PFSK-1 (cell line): Measurements from ENCODE around the gene HEG1.

Source experiments
- FOXP2 ChIP-seq: optimal IDR thresholded peaks from 2 replicates; pipeline ENCODE3; 2011; ENCODE audit warnings: borderline replicate concordance, control low read depth, inconsistent platforms; ENCODE audit not compliant: insufficient read depth; ENCODE audit errors: extremely low read length, extremely low read depth
- POLR2AphosphoS5 ChIP-seq: IDR thresholded peaks from 2 replicates; pipeline ENCODE4 v1.6.1; 2012; ENCODE audit warnings: low read depth, mild to moderate bottlenecking, control low read depth, low read length, moderate library complexity
- SIN3A ChIP-seq: IDR thresholded peaks from 2 replicates; pipeline ENCODE4 v1.6.1; 2012; ENCODE audit warnings: mild to moderate bottlenecking, low read length, moderate library complexity, borderline replicate concordance; ENCODE audit not compliant: insufficient read depth
- TAF1 ChIP-seq: IDR thresholded peaks from 2 replicates; pipeline ENCODE4 v1.6.1; 2012; ENCODE audit warnings: low read length, control low read depth, borderline replicate concordance; ENCODE audit not compliant: insufficient read depth
- TF ChIP-seq, protein P1 (sequence below), 2 experiments: IDR thresholded peaks; 2 replicates each; pipeline versions ENCODE4 v1.6.1 to v1.8.0; 2011 to 2012; ENCODE audit warnings: low read depth in 2 of 2, low read length in 2 of 2, control low read depth in 1 of 2, inconsistent platforms in 1 of 2, mild to moderate bottlenecking in 1 of 2, moderate library complexity in 1 of 2; ENCODE audit not compliant: insufficient read depth in 1 of 2

Gene HEG1

DNA sequence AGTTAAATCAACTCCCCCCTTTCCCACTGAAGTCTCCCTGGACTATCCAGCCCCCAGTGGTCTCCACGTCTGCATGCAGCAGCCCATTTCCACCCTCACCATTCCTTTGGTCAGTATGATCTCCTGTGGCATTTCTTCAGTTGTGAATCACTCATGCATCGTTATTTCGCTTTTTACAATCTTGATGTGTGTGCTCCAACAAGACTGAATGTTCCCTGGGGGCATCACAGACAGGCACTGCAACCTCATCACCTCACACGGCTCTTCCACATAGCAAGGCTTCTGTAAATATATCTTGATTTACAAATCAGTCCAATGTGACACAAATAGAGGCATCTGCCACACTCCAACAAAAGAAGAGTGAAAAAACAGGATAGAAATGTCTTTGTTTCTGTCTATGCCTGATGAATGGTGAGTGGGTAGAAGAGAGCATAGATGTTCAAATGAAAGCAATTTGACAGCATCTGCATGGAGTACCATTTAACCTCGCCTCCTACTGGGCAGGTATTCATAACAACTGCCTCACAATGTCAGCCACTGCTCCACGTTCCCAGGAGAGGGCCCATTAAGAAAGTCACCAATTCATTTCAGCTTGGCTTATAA is 5.2 kb downstream of the HEG1 start:
- TF ChIP-seq, protein P1, sequence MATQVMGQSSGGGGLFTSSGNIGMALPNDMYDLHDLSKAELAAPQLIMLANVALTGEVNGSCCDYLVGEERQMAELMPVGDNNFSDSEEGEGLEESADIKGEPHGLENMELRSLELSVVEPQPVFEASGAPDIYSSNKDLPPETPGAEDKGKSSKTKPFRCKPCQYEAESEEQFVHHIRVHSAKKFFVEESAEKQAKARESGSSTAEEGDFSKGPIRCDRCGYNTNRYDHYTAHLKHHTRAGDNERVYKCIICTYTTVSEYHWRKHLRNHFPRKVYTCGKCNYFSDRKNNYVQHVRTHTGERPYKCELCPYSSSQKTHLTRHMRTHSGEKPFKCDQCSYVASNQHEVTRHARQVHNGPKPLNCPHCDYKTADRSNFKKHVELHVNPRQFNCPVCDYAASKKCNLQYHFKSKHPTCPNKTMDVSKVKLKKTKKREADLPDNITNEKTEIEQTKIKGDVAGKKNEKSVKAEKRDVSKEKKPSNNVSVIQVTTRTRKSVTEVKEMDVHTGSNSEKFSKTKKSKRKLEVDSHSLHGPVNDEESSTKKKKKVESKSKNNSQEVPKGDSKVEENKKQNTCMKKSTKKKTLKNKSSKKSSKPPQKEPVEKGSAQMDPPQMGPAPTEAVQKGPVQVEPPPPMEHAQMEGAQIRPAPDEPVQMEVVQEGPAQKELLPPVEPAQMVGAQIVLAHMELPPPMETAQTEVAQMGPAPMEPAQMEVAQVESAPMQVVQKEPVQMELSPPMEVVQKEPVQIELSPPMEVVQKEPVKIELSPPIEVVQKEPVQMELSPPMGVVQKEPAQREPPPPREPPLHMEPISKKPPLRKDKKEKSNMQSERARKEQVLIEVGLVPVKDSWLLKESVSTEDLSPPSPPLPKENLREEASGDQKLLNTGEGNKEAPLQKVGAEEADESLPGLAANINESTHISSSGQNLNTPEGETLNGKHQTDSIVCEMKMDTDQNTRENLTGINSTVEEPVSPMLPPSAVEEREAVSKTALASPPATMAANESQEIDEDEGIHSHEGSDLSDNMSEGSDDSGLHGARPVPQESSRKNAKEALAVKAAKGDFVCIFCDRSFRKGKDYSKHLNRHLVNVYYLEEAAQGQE (IDR thresholded peaks at IDR 0.05; ENCODE audit: insufficient read depth in 1 of 2, low read depth in 2 of 2, low read length in 2 of 2): no peak

DNA sequence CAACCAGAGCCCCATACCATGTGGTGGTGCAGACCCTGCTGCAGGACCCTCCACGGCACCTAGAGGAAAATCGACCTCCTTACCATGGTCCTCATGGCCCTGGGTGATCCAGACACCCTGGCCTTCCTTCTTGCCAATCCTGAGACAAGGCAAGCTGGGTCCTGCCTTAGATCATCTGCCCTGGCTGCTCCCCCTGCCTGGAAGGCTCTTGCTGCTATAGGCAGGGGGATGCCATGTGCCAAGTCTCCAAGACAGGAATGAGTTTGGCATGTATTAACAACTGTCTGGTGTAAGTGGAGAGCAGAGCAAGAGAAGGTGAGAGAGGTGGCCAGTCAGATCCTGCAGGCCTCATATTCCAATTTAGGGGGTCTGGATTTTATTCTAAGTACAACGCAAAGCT is 7.5 kb downstream of the HEG1 start:
- TF ChIP-seq FOXP2 (no peak), TAF1 (no peak), SIN3A (no peak), POLR2AphosphoS5 (no peak)
- TF ChIP-seq, protein P1 (IDR thresholded peaks at IDR 0.05; ENCODE audit: insufficient read depth in 1 of 2, low read depth in 2 of 2, low read length in 2 of 2): no peak

DNA sequence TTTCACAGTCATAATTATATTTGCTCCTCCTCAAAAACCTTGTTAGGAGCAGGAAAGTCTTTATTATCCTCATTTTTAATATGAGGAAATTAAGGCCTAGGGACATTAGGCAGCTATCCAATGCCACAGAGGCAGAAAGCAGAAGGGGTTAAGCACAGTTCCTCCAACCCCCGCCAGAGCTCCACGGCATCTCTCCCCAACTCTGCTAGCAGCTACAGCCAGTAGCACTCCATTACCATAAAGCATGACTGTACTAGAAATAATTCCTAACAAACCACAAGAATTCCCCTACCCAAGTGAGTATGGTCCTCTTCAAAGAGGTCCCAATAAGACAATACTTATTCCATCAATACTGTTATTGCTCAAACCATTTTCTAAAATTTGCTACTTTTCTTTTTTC is 9.8 kb downstream of the HEG1 start:
- TF ChIP-seq TAF1 (no peak), SIN3A (no peak), POLR2AphosphoS5 (no peak), FOXP2 (no peak)
- TF ChIP-seq, protein P1 (IDR thresholded peaks at IDR 0.05; ENCODE audit: insufficient read depth in 1 of 2, low read depth in 2 of 2, low read length in 2 of 2): no peak

DNA sequence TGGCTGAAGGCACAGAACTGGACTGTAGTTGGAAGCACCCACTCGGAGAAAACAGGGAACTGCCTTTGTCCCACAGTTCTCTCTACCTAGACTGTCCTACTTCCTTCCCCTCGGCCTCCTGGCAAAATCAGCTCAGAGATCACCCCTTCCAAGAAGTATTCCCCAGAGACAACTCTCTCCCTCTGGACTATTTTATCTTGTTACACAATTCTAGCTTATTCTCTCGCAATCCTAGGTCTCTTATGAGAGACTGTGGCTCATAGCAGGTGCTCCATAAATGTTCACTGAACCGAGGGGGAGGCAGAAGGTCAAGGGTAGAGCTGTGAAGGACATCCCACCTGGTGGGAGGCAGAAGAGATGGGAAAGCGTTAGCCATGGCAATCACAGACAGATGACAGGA is 10.6 kb downstream of the HEG1 start:
- TF ChIP-seq TAF1 (no peak), SIN3A (no peak), FOXP2 (no peak), POLR2AphosphoS5 (no peak)
- TF ChIP-seq, protein P1 (IDR thresholded peaks at IDR 0.05; ENCODE audit: insufficient read depth in 1 of 2, low read depth in 2 of 2, low read length in 2 of 2): no peak

DNA sequence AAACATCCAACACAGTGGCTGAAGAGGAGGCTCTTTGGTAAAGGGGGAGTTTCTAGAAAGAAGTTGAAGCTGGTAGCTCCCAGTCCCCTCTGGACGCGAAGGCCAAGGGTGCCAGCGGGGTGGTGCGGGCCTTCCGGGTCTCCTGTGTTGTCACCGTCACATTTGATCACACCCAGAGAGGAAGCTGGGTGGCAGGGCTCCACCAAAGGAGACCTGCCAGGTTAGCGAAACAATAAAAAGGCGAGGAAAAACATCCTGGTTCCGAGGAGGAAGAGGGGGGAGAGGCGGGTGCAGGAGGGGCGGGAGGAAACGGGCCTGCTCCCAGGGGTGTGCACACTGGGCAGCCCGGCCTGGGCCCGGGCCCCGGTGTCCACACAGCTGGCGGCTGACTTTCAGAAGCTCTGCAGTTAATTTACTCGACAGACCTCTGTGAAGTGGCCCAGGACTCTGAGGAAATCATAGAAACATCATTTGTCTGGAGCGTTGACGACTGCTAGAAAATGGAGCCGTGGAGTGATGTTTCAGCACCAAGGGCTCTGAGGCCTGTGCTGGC is 12.1 kb downstream of the HEG1 start:
- TF ChIP-seq FOXP2 (no peak), SIN3A (no peak), POLR2AphosphoS5 (no peak), TAF1 (no peak)
- TF ChIP-seq, protein P1 (IDR thresholded peaks at IDR 0.05; ENCODE audit: insufficient read depth in 1 of 2, low read depth in 2 of 2, low read length in 2 of 2): no peak
